Measurements from ENCODE around the gene GDI1. TPM values are rescaled to one million over a fixed set of nuclear protein-coding genes. Genes with fewer than 3 reads are reported as not detected.
A peak's percentile ranks its signal among the peaks of the same experiment; 100 is the strongest.
"Not testable (repeated sequence)": the region's sequence is repeated elsewhere in the genome, so short reads cannot be mapped to it uniquely, and the experiment has no call there.

Gene GDI1
- 52.7 and 88.3 TPM in 2 replicates for total RNA-seq (2014; rRNA removed; shearing (Covaris generic); ENCODE audit: low replicate concordance)

DNA sequence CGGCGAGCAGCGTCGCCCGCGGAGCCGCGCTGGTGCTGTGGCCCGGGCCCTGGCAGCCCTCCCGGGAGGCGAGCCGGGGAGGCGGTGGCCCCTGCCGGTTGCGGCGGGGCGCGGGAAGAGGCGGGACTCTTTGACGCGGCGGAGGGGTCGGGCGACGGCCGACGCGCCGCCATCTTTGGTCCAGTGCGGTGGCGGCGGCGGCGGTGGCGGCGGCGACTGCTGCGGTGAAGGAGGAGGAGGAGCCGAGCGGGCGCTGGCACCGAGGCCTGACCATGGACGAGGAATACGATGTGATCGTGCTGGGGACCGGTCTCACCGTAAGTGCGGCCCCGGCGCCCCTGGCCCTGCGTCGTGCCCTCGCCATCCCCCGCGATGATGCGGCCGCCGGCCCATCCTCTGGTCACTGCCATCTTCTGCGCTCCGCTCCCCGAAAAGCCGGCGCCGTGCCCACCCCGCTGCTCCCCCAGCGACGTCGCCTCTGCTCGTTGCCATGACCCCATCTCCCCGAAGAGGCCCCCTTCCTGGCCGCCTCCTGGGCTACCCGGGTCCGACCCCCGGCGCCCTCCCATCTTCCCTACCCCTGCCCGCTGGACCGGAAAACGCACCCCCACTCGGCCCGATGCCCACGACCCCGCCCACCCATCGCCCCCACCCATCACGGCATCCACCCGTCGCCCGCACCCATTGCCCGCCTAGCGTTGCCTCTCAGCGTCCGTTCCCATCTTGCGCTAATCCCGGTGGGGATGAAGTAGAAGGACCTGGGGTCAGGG is at the start of gene GDI1:
GDI1 (plus strand) TSS at position 172 of the 770 bp plus-strand sequence; CDS start at position 273, 101 bp downstream.
- DNase-seq = peak; percentile 73

DNA sequence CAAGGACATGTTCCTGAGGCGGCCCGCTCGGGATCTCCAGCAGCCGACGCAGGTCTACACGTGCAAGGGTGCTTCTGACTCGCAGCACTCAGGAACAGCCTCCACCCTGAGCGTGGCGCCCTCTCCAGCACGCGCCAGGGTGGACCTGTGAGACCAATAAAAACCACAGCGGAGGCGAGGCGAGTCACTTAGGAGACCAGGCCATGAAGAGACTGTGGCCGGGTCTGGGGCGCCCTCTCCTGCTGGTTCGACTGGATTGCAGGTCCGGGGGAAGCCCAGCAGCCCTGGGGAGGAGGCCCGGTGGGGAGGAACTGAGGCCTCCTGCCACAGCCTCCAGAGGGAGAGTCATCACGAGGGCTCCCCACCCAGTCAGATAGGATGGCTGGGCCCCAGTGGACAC is 48.9 kb upstream of the GDI1 start:
- not testable (repeated sequence) for H3K4me1 ChIP-seq (ENCODE audit: low read length); H3K27ac ChIP-seq (ENCODE audit: low read length); DNase-seq; H3K36me3 ChIP-seq (ENCODE audit: insufficient read depth, low read length); H3K9ac ChIP-seq (ENCODE audit: low read length); H3K79me2 ChIP-seq (ENCODE audit: low read length); H3K4me3 ChIP-seq (ENCODE audit: low read length); H3K27me3 ChIP-seq (ENCODE audit: low read length); H3K9me3 ChIP-seq (ENCODE audit: low read length); H3K4me2 ChIP-seq (ENCODE audit: low read depth, low read length, poor library complexity, severe bottlenecking); H4K20me1 ChIP-seq (ENCODE audit: insufficient read depth, low read depth, low read length); H3K9me2 ChIP-seq (replicated peaks; ENCODE audit: insufficient read depth, low read length); H2AFZ ChIP-seq (ENCODE audit: low read length)

More for the DNA sequence above, at the start of gene GDI1:
- Histone ChIP-seq H2AFZ (ENCODE audit: low read length) (no peak within 1 kb of the TSS), H3K9me2 (replicated peaks; ENCODE audit: insufficient read depth, low read length) (no peaks in the 10 kb centered on the region), H3K36me3 (ENCODE audit: insufficient read depth, low read length) (no peaks in the 10 kb centered on the region), H3K9me3 (ENCODE audit: low read length) (no peaks in the 10 kb centered on the region), H3K4me2 (ENCODE audit: low read depth, low read length, poor library complexity, severe bottlenecking) (peak within 1 kb of the TSS; percentile 75), H3K27me3 (ENCODE audit: low read length) (no peaks in the 10 kb centered on the region), H3K4me3 (ENCODE audit: low read length) (peak within 1 kb of the TSS; percentile 71), H3K79me2 (ENCODE audit: low read length) (peaks cover 21% of the 10 kb centered on the region), H4K20me1 (ENCODE audit: insufficient read depth, low read depth, low read length) (peaks cover 7% of the 10 kb centered on the region; the same call in 1 of the 2 replicates), H3K4me1 (ENCODE audit: low read length) (peaks cover 11% of the 10 kb centered on the region), H3K27ac (ENCODE audit: low read length) (peak within 1 kb of the TSS; percentile 19; the same call in 1 of the 2 replicates), H3K9ac (ENCODE audit: low read length) (peak within 1 kb of the TSS; percentile 85)

DNA sequence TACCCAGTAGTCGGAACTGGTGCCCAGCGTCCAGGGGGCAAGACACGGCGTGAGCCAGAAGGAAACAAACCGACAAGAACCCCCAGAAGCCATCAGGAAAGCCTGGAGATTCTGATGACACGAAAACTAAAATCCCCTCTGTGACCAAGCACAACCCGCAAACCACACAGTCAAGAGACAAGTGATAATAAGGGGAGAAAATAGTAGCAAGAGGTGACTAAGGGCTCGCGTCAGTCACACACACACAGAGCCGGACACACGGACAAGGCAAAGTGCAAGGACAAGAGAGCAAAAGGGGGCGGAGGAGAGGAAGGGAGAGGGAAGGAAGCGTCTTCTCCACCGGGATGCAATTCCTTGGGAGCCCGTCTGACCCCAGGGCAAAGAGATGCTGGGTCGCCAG is 48.3 kb upstream of the GDI1 start:
- not testable (repeated sequence) for DNase-seq; H3K79me2 ChIP-seq (ENCODE audit: low read length); H3K9me3 ChIP-seq (ENCODE audit: low read length); H3K36me3 ChIP-seq (ENCODE audit: insufficient read depth, low read length); H3K9me2 ChIP-seq (replicated peaks; ENCODE audit: insufficient read depth, low read length); H3K4me3 ChIP-seq (ENCODE audit: low read length); H3K27ac ChIP-seq (ENCODE audit: low read length); H3K27me3 ChIP-seq (ENCODE audit: low read length); H4K20me1 ChIP-seq (ENCODE audit: insufficient read depth, low read depth, low read length); H3K4me1 ChIP-seq (ENCODE audit: low read length); H2AFZ ChIP-seq (ENCODE audit: low read length); H3K4me2 ChIP-seq (ENCODE audit: low read depth, low read length, poor library complexity, severe bottlenecking); H3K9ac ChIP-seq (ENCODE audit: low read length)

DNA sequence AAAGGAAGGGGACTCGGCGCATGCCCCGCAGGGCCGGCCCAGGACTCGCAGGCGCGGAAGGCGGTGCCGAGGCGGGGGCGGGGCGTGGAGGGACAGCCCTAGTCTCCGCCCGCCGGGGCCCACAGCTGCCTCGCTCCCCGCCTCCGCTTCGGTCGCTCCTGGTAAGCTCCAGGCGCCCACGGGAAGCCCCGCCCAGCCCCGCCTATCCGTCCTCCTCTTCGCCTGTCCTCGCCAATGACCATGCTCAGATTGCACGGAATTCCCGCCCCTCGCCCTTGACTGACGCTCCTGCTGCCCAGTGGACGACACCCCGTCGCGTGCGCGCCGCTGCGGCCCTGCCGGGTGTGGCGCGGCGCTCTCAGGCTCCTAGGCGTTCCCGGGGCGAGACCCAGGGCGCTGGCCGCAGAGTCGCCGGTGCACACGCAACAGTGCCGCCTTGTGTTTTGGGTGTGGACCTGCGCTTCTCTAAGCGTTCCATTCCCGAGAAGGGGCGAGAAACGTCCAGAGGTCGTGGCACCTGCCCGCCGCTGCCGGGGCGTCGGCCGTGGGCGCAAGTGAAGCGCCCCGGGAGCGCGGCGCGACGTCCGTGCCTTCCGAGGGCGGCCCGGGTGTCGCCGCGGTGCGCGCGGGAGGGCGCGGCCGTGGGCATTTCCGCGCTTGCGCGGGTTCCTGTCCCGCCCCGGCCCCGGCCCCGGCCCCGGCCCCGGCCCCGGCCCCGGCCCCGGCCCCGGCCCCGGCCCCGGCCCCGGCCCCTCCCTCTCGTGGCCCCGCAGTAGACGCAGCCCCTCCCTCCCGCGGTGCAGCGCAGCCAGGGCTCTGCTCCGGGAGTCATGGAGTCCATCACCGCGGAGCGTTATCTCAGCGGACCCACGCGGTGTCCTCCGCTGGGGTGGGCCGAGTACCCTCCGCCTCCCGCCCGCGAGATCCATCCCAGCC is 46.9 kb upstream of the GDI1 start:
- not testable (repeated sequence) for H2AFZ ChIP-seq (ENCODE audit: low read length); H3K9me3 ChIP-seq (ENCODE audit: low read length); DNase-seq; H4K20me1 ChIP-seq (ENCODE audit: insufficient read depth, low read depth, low read length); H3K4me1 ChIP-seq (ENCODE audit: low read length); H3K9ac ChIP-seq (ENCODE audit: low read length); H3K79me2 ChIP-seq (ENCODE audit: low read length); H3K27me3 ChIP-seq (ENCODE audit: low read length); H3K27ac ChIP-seq (ENCODE audit: low read length); H3K4me3 ChIP-seq (ENCODE audit: low read length); H3K4me2 ChIP-seq (ENCODE audit: low read depth, low read length, poor library complexity, severe bottlenecking); H3K9me2 ChIP-seq (replicated peaks; ENCODE audit: insufficient read depth, low read length); H3K36me3 ChIP-seq (ENCODE audit: insufficient read depth, low read length)

DNA sequence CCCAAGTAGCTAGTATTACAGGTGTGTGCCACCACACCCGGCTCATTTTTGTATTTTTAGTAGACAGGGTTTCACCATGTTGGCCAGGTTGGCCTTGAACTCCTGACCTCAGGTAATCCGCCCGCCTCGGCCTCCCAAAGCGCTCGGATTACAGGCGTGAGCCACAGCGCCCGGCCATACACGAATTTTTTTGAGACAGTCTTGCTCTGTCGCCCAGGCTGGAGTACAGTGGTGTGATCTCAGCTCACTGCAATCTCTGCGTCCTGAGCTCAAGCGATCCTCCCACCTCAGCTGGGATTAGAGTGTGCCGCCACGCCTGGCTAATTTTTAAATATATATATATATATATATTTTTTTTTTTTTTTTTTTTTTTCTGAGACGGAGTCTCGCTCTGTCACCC is 40.6 kb upstream of the GDI1 start:
- peaks cover 14% of the 10 kb centered on the region; the same call in 1 of the 2 replicates for H3K79me2 ChIP-seq (ENCODE audit: low read length)
- not testable (repeated sequence) for H2AFZ ChIP-seq (ENCODE audit: low read length); DNase-seq; H3K9me2 ChIP-seq (replicated peaks; ENCODE audit: insufficient read depth, low read length); H3K4me3 ChIP-seq (ENCODE audit: low read length); H3K27me3 ChIP-seq (ENCODE audit: low read length); H4K20me1 ChIP-seq (ENCODE audit: insufficient read depth, low read depth, low read length); H3K9me3 ChIP-seq (ENCODE audit: low read length); H3K4me2 ChIP-seq (ENCODE audit: low read depth, low read length, poor library complexity, severe bottlenecking); H3K9ac ChIP-seq (ENCODE audit: low read length); H3K27ac ChIP-seq (ENCODE audit: low read length)
- H3K4me1 ChIP-seq (ENCODE audit: low read length) = peaks cover 15% of the 10 kb centered on the region
- H3K36me3 ChIP-seq (ENCODE audit: insufficient read depth, low read length) = peaks cover 15% of the 10 kb centered on the region

DNA sequence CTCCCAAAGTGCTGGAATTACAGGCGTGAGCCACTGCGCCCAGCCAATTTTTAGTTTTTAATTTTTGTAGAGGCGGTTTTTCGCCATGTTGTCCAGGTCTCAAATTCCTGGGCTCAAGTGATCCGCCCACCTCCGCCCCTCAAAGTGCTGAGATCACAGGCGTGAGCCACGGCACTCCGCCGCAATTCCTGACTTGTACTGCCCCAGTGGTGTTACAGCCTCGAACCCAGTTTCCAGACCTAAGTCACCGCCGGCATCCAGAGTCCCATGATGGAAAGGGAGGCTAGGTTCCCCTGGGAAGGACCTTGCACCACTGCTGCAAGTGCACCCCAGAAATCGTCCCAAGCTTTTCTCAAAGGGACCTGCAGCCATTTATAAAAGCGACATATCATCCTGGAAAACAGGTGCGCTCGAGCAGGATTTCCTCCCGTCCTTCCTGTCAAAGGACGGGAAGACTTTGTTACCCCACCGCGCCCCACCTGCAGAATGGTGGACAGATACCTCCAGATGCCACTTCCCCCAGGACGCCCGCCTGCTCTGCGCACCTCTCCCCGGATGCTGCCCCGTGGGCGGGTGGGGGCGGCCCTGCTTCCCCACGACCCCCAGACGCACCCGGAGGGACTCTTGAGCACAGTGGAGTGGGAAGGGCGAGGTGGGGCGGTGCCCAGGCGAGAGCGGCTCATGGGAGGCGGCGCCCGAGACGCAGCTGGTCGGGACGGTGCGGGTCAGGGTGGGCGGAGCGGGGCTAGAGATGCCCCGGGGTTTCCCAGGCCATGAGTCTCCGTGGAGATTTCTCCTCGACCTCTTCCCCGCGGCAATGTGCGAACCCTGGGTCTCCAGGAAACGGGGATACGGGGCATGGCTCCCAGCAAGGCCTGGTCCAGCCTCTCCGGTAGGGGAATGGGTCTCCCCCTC is 39.7 kb upstream of the GDI1 start:
- no peaks in the 10 kb centered on the region for H3K27me3 ChIP-seq (ENCODE audit: low read length)
- H3K79me2 ChIP-seq (ENCODE audit: low read length) = peaks cover 14% of the 10 kb centered on the region; the same call in 1 of the 2 replicates
- no peaks in the 10 kb centered on the region for H3K9me3 ChIP-seq (ENCODE audit: low read length)
- H3K9ac ChIP-seq (ENCODE audit: low read length) = peak overlapping the region; percentile 96
- DNase-seq = peak; percentile 86
- peaks cover 15% of the 10 kb centered on the region for H3K36me3 ChIP-seq (ENCODE audit: insufficient read depth, low read length)
- H3K4me1 ChIP-seq (ENCODE audit: low read length) = peaks cover 15% of the 10 kb centered on the region
- peak overlapping the region; percentile 82 for H3K4me3 ChIP-seq (ENCODE audit: low read length)
- no peaks in the 10 kb centered on the region for H3K9me2 ChIP-seq (replicated peaks; ENCODE audit: insufficient read depth, low read length)
- H3K4me2 ChIP-seq (ENCODE audit: low read depth, low read length, poor library complexity, severe bottlenecking) = peak overlapping the region; percentile 78
- peak overlapping the region; percentile 94 for H3K27ac ChIP-seq (ENCODE audit: low read length)
- no peak overlapping the region for H2AFZ ChIP-seq (ENCODE audit: low read length)
- H4K20me1 ChIP-seq (ENCODE audit: insufficient read depth, low read depth, low read length) = no peaks in the 10 kb centered on the region

DNA sequence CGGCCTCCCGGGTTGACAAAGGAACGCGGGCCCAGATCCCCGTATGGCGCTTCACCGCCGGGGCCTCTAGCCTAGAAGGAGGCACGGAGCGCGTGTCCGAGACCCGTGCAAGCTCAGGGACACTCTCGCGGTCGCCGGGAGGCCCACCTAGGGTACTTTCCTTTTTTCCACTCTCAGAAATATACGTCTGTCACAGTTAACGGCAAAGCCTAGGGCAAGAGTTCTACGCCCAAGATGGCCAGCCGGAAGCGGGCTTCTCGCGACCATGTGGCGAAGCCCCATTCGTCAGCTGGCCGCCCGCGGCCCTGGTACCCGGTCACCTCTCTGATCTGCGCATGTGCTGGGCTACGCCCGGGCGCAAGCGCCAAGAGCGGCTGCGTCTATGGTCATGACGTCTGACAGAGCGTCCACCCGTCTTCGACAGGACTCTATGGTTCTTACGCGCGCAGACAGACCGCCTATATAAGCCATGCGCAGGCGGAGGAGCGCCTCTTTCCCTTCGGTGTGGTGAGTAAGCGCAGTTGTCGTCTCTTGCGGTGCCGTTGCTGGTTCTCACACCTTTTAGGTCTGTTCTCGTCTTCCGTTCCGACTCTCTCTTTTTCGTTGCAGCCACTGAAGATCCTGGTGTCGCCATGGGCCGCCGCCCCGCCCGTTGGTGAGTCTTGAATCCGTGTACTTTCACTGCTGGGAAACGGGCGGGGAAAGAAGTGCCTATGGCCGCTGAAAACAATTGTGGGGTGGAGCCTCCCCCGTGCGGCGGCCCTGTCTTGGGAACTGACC is 38.9 kb upstream of the GDI1 start, which contains the start of gene RPL10:
RPL10 (plus strand) TSS at position 490 of the 780 bp plus-strand sequence; CDS start at position 633, 143 bp downstream.
- Histone ChIP-seq H2AFZ (ENCODE audit: low read length) (no peak within 1 kb of the TSS), H3K27ac (ENCODE audit: low read length) (peak within 1 kb of the TSS; percentile 94)

More for the DNA sequence above, 38.9 kb upstream of the GDI1 start, which contains the start of gene RPL10:
- H3K79me2 ChIP-seq (ENCODE audit: low read length) = peaks cover 14% of the 10 kb centered on the region; the same call in 1 of the 2 replicates
- DNase-seq = peak; percentile 96
- no peaks in the 10 kb centered on the region for H4K20me1 ChIP-seq (ENCODE audit: insufficient read depth, low read depth, low read length)
- no peaks in the 10 kb centered on the region for H3K9me2 ChIP-seq (replicated peaks; ENCODE audit: insufficient read depth, low read length)
- H3K27me3 ChIP-seq (ENCODE audit: low read length) = no peaks in the 10 kb centered on the region
- peak within 1 kb of the TSS; percentile 98 for H3K9ac ChIP-seq (ENCODE audit: low read length)
- H3K4me3 ChIP-seq (ENCODE audit: low read length) = peak within 1 kb of the TSS; percentile 82
- H3K36me3 ChIP-seq (ENCODE audit: insufficient read depth, low read length) = peaks cover 15% of the 10 kb centered on the region
- H3K4me1 ChIP-seq (ENCODE audit: low read length) = peaks cover 15% of the 10 kb centered on the region
- H3K9me3 ChIP-seq (ENCODE audit: low read length) = no peaks in the 10 kb centered on the region
- H3K4me2 ChIP-seq (ENCODE audit: low read depth, low read length, poor library complexity, severe bottlenecking) = peak within 1 kb of the TSS; percentile 83

Measured in Karpas-422 (cell line).